Esophagus squamous epithelium (tissue), 5 donors: ENCODE data around the gene PSMG3. TPM values are rescaled to one million over a fixed set of nuclear protein-coding genes. Genes with fewer than 3 reads are reported as not detected.

Experiments used
- DNase-seq: peaks from one replicate; lab custom pipeline; 2025; lab: John Stamatoyannopoulos, UW
- H3K27ac ChIP-seq, 4 donors: fragments of 200-600 bp; sonication (generic); one replicate each; pipeline ENCODE4 v1.5.1; 2016 to 2019; ENCODE audit warnings: mild to moderate bottlenecking in 1 of 4
- H3K27me3 ChIP-seq, 4 donors: fragments of 200-600 bp; sonication (generic); 1 replicate in 3 of 4; 2 replicates in 1 of 4; pipeline versions ENCODE4 v1.5.1 to v1.6.0; 2017 to 2021; ENCODE audit warnings: antibody characterized with exemption in 1 of 4
- H3K36me3 ChIP-seq, 3 donors: fragments of 200-600 bp; sonication (generic); one replicate each; pipeline ENCODE4 v1.5.1; 2016 to 2019
- H3K4me1 ChIP-seq, 3 donors: fragments of 200-600 bp; sonication (generic); one replicate each; pipeline ENCODE4 v1.5.1; 2017 to 2019
- H3K4me3 ChIP-seq, 4 donors: fragments of 200-600 bp; sonication (generic); 1 replicate in 3 of 4; 2 replicates in 1 of 4; pipeline ENCODE4 v1.5.1; 2016 to 2019; ENCODE audit warnings: mild to moderate bottlenecking in 2 of 4, moderate library complexity in 1 of 4
- H3K9me3 ChIP-seq, 3 donors: fragments of 200-600 bp; sonication (generic); one replicate each; pipeline ENCODE4 v1.5.1; 2016 to 2019
- POLR2A ChIP-seq, 4 donors: fragments of 450-650 bp; IDR thresholded peaks; one replicate each; pipeline ENCODE4 v1.6.1; 2017; ENCODE audit warnings: antibody characterized with exemption in 4 of 4, mild to moderate bottlenecking in 4 of 4, moderate library complexity in 3 of 4
- WGBS, 2 donors: methylation state at CpG; one replicate each; pipeline ENCODE4 v1.1.5; 2018; 5-methylcytosine and 5-hydroxymethylcytosine counted together
- intact Hi-C: fragments of 100-400 bp; cut with DNase I; formaldehyde crosslinking; loops from one replicate; pipeline ENCODE4 v1.15.0; 2022
- total RNA-seq, 4 donors: library from RNA; depleted of rRNA; stranded (reverse); fragments of >200 nt; gene quantifications; one replicate each; pipeline ENCODE4 v1.1.0, GENCODE V29; 2016
- TF ChIP-seq, protein P1 (sequence below), 6 experiments: fragments of 450-650 bp in 4 of 6; fragments of 200-600 bp in 2 of 6; sonication (generic) in 2 of 6; IDR thresholded peaks; one replicate each; pipeline ENCODE4 v1.5.1; 2016 to 2019; ENCODE audit warnings: antibody characterized with exemption in 6 of 6, mild to moderate bottlenecking in 4 of 6, moderate library complexity in 4 of 6
- donor health status: DM: yes; HTN: yes; CAD: no.

Gene PSMG3
- total RNA-seq, 4 donors from 2014 or later = 44.5 to 63.6 (median 47.4) TPM

DNA sequence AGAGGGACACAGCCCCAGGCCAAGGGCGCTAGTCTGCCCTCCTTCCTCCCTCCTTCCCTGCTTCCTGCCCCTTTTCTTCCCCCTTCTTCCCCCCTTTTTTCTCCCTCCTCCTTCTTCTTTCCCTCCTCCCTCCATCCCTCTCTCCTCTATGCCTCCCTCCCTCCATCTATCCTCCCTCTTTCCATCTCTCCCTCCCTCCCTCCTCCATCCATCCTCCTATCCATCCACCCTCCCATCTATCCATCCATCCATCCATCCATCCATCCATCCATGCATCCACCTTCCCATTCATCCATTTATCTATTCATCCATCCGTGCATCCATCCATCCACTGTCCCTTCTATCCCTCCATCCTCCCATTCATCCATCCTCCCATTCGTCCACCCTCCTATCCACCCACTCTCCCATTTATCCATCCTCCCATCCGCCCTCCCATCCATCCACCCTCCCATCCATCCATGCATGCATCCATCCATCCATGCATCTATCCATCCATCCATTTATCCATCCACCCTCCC lies 24.1 kb upstream of the PSMG3 start:
- DNase-seq = no peak
- no peaks in the 10 kb centered on the region for H3K36me3 ChIP-seq
- no peak overlapping the region for H3K4me3 ChIP-seq
- H3K27ac ChIP-seq = no peak overlapping the region
- peaks cover 0 to 98% (median 9%) of the 10 kb centered on the region in 4 donors for H3K27me3 ChIP-seq
- H3K9me3 ChIP-seq = peaks cover 0 to 9% (median 8%) of the 10 kb centered on the region in 3 donors
- WGBS, 2 donors = 72 to 84% methylated on average over 4 of the region's 4 CpGs
- peaks cover 0 to 10% (median 0%) of the 10 kb centered on the region in 3 donors for H3K4me1 ChIP-seq
- intact Hi-C loops = no loop called here
- TF ChIP-seq POLR2A (IDR thresholded peaks at IDR 0.05) = no peak
- TF ChIP-seq, protein P1, sequence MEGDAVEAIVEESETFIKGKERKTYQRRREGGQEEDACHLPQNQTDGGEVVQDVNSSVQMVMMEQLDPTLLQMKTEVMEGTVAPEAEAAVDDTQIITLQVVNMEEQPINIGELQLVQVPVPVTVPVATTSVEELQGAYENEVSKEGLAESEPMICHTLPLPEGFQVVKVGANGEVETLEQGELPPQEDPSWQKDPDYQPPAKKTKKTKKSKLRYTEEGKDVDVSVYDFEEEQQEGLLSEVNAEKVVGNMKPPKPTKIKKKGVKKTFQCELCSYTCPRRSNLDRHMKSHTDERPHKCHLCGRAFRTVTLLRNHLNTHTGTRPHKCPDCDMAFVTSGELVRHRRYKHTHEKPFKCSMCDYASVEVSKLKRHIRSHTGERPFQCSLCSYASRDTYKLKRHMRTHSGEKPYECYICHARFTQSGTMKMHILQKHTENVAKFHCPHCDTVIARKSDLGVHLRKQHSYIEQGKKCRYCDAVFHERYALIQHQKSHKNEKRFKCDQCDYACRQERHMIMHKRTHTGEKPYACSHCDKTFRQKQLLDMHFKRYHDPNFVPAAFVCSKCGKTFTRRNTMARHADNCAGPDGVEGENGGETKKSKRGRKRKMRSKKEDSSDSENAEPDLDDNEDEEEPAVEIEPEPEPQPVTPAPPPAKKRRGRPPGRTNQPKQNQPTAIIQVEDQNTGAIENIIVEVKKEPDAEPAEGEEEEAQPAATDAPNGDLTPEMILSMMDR (IDR thresholded peaks at IDR 0.05) = no peak

DNA sequence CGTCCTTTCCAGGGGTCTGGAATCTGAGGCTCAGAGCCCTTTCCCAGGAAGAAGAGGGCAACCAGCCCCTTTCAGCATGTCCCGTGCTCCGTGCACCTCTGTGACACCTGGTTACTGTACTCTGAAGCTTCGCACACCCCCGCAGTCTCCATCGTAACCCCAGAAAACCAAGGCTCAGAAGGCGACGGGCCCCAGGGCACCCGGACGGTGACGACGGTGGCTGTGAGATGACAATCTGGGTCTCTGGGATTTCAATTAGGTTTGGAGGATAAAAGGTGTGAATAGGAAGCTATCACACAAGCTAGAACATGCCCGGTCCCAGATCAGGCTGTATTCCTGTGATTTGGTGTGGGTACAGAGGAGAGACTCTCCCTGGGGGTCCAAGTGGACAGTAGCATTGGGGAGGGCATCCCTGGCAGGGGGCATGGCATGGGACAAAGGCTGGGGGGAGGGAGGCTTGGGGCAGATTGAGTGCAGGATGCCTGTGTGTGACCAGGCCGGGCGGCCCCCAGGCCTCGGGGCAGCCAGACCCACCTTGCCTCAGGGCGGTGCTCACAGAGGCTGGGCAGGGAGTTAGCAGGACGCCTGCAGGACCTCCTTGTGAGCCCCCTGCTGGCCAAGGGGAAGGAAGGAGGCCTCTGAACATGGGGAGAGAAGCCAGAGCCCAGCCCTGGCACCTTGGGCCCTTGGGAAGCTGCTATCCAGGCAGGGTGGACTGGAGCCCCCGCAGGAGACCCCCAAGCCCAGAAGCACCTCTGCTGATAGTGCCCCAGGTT lies 23.4 kb upstream of the PSMG3 start:
- DNase-seq = no peak
- no peak overlapping the region for H3K4me3 ChIP-seq
- 40 to 57% methylated on average over 6 to 17 of the region's 19 CpGs for WGBS, 2 donors
- no peaks in the 10 kb centered on the region for H3K36me3 ChIP-seq
- intact Hi-C loops = no loop called here
- TF ChIP-seq, protein P1 (IDR thresholded peaks at IDR 0.05) = no peak
- TF ChIP-seq POLR2A (IDR thresholded peaks at IDR 0.05) = no peak
- peaks cover 0 to 10% (median 0%) of the 10 kb centered on the region in 3 donors for H3K4me1 ChIP-seq
- H3K9me3 ChIP-seq = peaks cover 0 to 13% (median 13%) of the 10 kb centered on the region in 3 donors
- H3K27ac ChIP-seq = no peak overlapping the region
- H3K27me3 ChIP-seq = peaks cover 0 to 98% (median 9%) of the 10 kb centered on the region in 4 donors

DNA sequence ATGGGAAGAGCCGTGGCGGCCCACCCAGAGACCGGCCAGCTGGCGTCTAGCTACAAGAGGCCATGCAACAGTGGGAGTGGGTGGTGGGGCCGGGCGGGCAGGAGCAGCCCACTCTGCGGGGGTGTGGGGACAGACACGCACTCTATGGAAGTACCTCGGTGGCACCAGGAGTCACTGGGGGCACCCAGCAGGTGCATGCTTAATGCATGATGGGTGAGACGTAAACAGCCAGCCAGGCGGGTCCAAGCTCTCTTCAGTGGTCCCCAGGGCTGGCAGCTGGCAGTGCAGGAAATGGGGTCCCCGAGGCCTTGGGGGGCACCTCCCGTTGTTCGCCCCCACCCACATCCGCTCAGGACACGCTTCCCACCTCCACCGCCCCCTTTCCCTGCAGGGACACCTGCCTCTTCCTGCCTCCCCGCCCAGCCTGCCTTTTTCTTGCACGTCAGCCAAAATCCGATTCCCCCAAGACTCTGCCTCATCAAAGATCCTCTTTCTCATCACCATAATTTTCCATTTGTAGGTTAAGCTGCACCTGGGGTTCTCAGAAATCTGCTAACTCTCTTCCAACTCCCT lies 22.6 kb upstream of the PSMG3 start:
- peaks cover 0 to 10% (median 0%) of the 10 kb centered on the region in 3 donors for H3K4me1 ChIP-seq
- 28 to 43% methylated on average over 7 to 15 of the region's 20 CpGs for WGBS, 2 donors
- DNase-seq = no peak
- intact Hi-C loops = no loop called here
- TF ChIP-seq, protein P1 (IDR thresholded peaks at IDR 0.05) = no peak
- no peak for TF ChIP-seq POLR2A (IDR thresholded peaks at IDR 0.05)
- H3K27me3 ChIP-seq = peaks cover 0 to 98% (median 9%) of the 10 kb centered on the region in 4 donors
- H3K27ac ChIP-seq = no peak overlapping the region
- H3K9me3 ChIP-seq = peaks cover 0 to 13% (median 13%) of the 10 kb centered on the region in 3 donors
- H3K4me3 ChIP-seq = no peak overlapping the region
- no peaks in the 10 kb centered on the region for H3K36me3 ChIP-seq

DNA sequence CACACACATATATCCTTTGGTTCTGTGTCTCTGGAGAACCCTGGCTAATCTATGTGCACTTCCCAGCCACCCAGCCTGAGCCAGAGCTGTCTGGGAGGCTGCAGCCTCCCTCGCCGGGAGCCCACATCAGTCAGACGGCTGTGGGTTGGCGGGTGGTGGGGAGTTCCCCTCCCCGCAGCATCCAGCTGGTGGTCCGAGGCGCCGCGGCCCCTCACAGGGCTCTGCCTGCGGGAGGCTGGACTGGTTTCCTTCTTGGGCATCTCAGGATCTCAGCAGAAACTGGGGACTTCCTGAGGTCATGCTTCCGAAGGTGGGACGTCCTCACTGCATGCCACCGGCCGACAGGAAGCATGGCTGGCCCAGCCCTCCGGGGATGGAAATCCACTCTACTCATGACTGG lies 22.0 kb upstream of the PSMG3 start:
- Histone ChIP-seq H3K9me3 (peaks cover 0 to 13% (median 13%) of the 10 kb centered on the region in 3 donors), H3K4me3 (no peak overlapping the region), H3K27ac (no peak overlapping the region), H3K4me1 (peaks cover 0 to 10% (median 0%) of the 10 kb centered on the region in 3 donors), H3K36me3 (no peaks in the 10 kb centered on the region), H3K27me3 (peaks cover 0 to 98% (median 9%) of the 10 kb centered on the region in 4 donors)
- no peak for DNase-seq
- no CpG with 5 or more reads among the region's 15 CpGs for WGBS, 2 donors
- TF ChIP-seq, protein P1 (IDR thresholded peaks at IDR 0.05) = no peak
- no peak for TF ChIP-seq POLR2A (IDR thresholded peaks at IDR 0.05)
- intact Hi-C loops = no loop called here

DNA sequence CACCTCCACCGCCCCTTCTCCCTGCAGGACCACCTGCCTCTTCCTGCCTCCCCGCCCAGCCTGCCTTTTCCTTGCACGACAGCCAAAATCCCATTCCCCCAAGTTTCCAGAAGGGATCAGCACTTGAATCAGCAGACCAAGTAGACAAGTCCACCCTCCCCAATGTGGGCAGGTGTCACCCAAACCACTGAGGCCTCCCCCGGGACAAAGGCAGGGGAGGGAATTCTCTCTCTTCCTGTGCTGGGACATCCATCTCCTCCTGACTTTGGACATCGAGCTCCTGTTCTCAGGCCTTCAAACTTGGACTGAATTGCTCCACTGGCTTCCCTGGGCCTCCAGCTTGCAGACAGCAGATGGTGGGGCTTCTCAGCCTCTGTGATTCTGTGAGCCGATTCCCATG lies 21.6 kb upstream of the PSMG3 start:
- Histone ChIP-seq H3K4me1 (peaks cover 0 to 10% (median 0%) of the 10 kb centered on the region in 3 donors), H3K4me3 (no peak overlapping the region), H3K9me3 (peaks cover 0 to 13% (median 13%) of the 10 kb centered on the region in 3 donors), H3K36me3 (no peaks in the 10 kb centered on the region), H3K27ac (no peak overlapping the region), H3K27me3 (peaks cover 0 to 98% (median 9%) of the 10 kb centered on the region in 4 donors)
- no peak for DNase-seq
- WGBS, 2 donors = 52 to 63% methylated on average over 6 of the region's 6 CpGs
- intact Hi-C loops = no loop called here
- TF ChIP-seq POLR2A (IDR thresholded peaks at IDR 0.05) = no peak
- TF ChIP-seq, protein P1 (IDR thresholded peaks at IDR 0.05) = no peak
